Measurements from ENCODE around the gene FBXO48.

FBXO48 gene

GRCh38 chr2:68417926-68418325, 49.2 kb downstream of the FBXO48 start:
- no peak for TF ChIP-seq CTCF (IDR thresholded peaks at IDR 0.05; ENCODE audit: low read depth, low read length)
- DNase-seq (ENCODE audit: extremely low read depth, low read depth), result no peak

- no peak for TF ChIP-seq CTCF (IDR thresholded peaks at IDR 0.05; ENCODE audit: low read depth, low read length)
- no peak for DNase-seq (ENCODE audit: extremely low read depth, low read depth)
Observed at GRCh38 chr2:68416081-68416675, 50.9 kb downstream of the FBXO48 start.

GRCh38 chr2:68415521-68415920, 51.6 kb downstream of the FBXO48 start:
- no peak for DNase-seq (ENCODE audit: extremely low read depth, low read depth)
- TF ChIP-seq CTCF (IDR thresholded peaks at IDR 0.05; ENCODE audit: low read depth, low read length), result no peak

GRCh38 chr2:68414876-68415275, 52.2 kb downstream of the FBXO48 start:
- DNase-seq (ENCODE audit: extremely low read depth, low read depth), result no peak

GRCh38 chr2:68414452-68414851, 52.6 kb downstream of the FBXO48 start:
- no peak for TF ChIP-seq CTCF (IDR thresholded peaks at IDR 0.05; ENCODE audit: low read depth, low read length)
- no peak for DNase-seq (ENCODE audit: extremely low read depth, low read depth)

More at GRCh38 chr2:68414876-68415275, 52.2 kb downstream of the FBXO48 start:
- TF ChIP-seq CTCF (IDR thresholded peaks at IDR 0.05; ENCODE audit: low read depth, low read length), result no peak

- DNase-seq (ENCODE audit: extremely low read depth, low read depth), result no peak
- no peak for TF ChIP-seq CTCF (IDR thresholded peaks at IDR 0.05; ENCODE audit: low read depth, low read length)
Observed at GRCh38 chr2:68413466-68413865, 53.6 kb downstream of the FBXO48 start.

- no peak for TF ChIP-seq CTCF (IDR thresholded peaks at IDR 0.05; ENCODE audit: low read depth, low read length)
- no peak for DNase-seq (ENCODE audit: extremely low read depth, low read depth)
Observed at GRCh38 chr2:68412127-68412819, 54.8 kb downstream of the FBXO48 start.

Data from AG09319 (cell line).